Stimulated activated CD4-positive, alpha-beta T cell treated with anti-CD3 and anti-CD28 coated beads, Interleukin-4, amount 100 ng/mL, for 1 hour (primary cell): ENCODE data around the gene IL1RAPL1.

Experiments used
- DNase-seq: peaks from one replicate; pipeline ENCODE4 v3.0.0-alpha.2; 2020

IL1RAPL1 gene

GRCh38 chrX:29947225-29947624 lies 1360.0 kb downstream of the IL1RAPL1 start:
- DNase-seq = no peak

- DNase-seq = no peak
These were observed 1361.4 kb downstream of the IL1RAPL1 start for GRCh38 chrX:29948653-29949052.

GRCh38 chrX:29952016-29952415 lies 1364.8 kb downstream of the IL1RAPL1 start:
- no peak for DNase-seq

GRCh38 chrX:29962061-29962460 lies 1374.8 kb downstream of the IL1RAPL1 start:
- no peak for DNase-seq

- DNase-seq = no peak
These were observed 1378.4 kb downstream of the IL1RAPL1 start for GRCh38 chrX:29965634-29966033.

- no peak for DNase-seq
These were observed 1404.8 kb downstream of the IL1RAPL1 start for GRCh38 chrX:29992083-29992482.

GRCh38 chrX:30005813-30006212 lies 1418.6 kb downstream of the IL1RAPL1 start:
- no peak for DNase-seq
